ENCODE data around the gene SLC12A5. TPM values are rescaled to one million over a fixed set of nuclear protein-coding genes. Genes with fewer than 3 reads are reported as not detected.

SLC12A5 gene
- total RNA-seq, 1 donor from 2014 or later = 1.7 TPM

DNA sequence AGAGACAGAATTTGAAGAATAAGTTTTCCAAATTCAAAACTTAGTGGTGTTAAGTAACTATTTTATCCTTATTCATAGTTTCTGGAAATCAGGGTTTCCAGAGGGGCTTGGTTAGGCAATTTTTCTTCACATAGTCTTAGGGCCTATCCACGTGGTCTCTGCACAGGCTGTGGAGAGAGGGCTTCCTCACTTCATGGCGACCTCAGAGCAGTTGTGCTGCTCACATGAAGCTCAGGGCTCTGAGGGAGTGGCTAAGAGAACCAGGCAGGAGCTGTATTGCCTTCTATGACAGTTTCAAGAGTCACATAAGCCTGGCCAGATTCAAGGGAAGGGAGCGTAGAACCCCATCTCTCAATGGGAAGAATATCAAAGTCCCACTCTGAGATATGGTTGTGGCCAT lies 75.2 kb downstream of the SLC12A5 start:
- DNase-seq (ENCODE audit: low spot score) = no peak

DNA sequence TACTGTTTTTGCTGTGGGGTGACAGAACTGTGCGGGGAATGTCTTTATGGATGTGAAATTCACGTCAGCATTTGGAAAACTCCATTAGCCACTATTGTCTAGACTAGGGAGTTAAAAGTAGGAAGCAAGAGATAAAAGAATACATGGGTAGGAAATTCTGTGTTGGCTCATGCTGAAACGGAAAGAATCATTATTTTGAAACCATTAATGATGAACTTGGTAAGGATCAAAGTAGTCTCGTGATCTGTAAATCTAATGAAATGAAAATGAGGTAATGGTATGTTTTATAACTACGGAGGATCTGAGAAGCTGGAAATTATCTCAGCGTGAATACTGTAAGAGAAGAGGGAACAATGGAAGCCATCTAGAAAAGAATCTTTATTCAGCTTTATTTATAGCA lies 78.0 kb downstream of the SLC12A5 start:
- no peak for DNase-seq (ENCODE audit: low spot score)

DNA sequence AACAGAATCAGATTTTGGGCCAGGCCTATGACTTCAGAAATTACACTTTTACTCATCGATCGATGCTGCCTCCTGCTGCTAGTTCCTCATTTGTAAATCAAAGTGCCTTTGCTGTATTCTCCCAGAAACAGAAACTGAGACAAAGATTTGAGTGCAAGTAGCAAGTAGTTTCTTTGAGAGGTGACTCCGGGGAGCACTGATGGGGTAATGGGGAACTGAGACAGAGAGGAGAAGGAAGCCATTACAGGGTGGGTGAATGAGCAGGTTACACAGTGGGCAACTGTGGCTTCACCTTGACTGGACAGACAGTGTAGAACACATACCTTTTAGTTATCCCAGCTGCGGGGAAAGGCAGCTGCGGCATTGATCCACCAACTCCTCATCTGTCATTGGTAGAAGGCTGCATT lies 79.4 kb downstream of the SLC12A5 start:
- no peak for DNase-seq (ENCODE audit: low spot score)

DNA sequence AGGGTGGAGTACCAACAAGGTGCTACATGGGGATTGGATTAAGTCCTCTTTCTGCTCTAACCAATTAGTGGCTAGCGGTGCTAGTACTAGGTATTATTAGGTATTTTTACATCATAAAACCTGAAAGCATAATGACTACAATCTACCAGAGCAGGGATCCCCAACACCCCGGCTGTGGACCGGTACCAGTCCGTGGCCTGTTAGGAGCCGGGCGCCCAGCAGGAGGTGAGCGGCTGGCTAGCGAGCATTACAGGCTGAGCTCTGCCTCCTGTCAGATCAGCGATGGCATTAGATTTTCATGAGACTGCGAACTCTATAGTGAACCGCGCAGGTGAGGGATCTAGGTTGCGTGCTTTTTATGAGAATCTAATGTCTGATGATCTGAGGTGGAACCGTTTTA lies 80.0 kb downstream of the SLC12A5 start:
- no peak for DNase-seq (ENCODE audit: low spot score)

Other genes with a start within 250 kb of the SLC12A5 start
- 0.58 TPM for gene WFDC3, start 237.3 kb upstream of the SLC12A5 start, total RNA-seq
- 21.8 TPM for gene DNTTIP1, start 237.3 kb upstream of the SLC12A5 start, total RNA-seq
- not detected for gene UBE2C, start 216.6 kb upstream of the SLC12A5 start, total RNA-seq
- 0.74 TPM for gene TNNC2, start 201.9 kb upstream of the SLC12A5 start, total RNA-seq
- gene SNX21, start 195.4 kb upstream of the SLC12A5 start, total RNA-seq = 46.7 TPM
- gene ACOT8, start 171.8 kb upstream of the SLC12A5 start, total RNA-seq = 14.9 TPM
- 2.2 TPM for gene ZSWIM3, start 171.6 kb upstream of the SLC12A5 start, total RNA-seq
- gene ZSWIM1, start 148.0 kb upstream of the SLC12A5 start, total RNA-seq = 10.0 TPM
- 4.0 TPM for gene SPATA25, start 141.6 kb upstream of the SLC12A5 start, total RNA-seq
- gene NEURL2, start 138.0 kb upstream of the SLC12A5 start, total RNA-seq = 17.0 TPM
- gene CTSA, start 137.9 kb upstream of the SLC12A5 start, total RNA-seq = 160 TPM
- 373 TPM for gene PLTP, start 117.1 kb upstream of the SLC12A5 start, total RNA-seq
- 27.1 TPM for gene PCIF1, start 94.5 kb upstream of the SLC12A5 start, total RNA-seq
- 17.1 TPM for gene ZNF335, start 57.0 kb upstream of the SLC12A5 start, total RNA-seq
- gene MMP9, start 20.3 kb upstream of the SLC12A5 start, total RNA-seq = 18.3 TPM
- 23.3 TPM for gene NCOA5, start 60.7 kb downstream of the SLC12A5 start, total RNA-seq
- 17.3 TPM for gene CD40, start 89.1 kb downstream of the SLC12A5 start, total RNA-seq

All from mesenteric fat pad (tissue), 1 donor.